T-helper 1 cell treated with Interleukin-12 subunit alpha and Interleukin-12 subunit beta and Interleukin-4 antibody, amounts not matched to agents 30 μg/mL and 1 μg/mL, for 36 hours (primary cell): Measurements from ENCODE around the gene FAM171A2.

Source experiments
- H3K27ac Mint-ChIP-seq: one replicate; pipeline ENCODE4 v1.8.0; 2021; ENCODE audit warnings: mild to moderate bottlenecking, mixed read lengths
- H3K27me3 Mint-ChIP-seq: one replicate; pipeline ENCODE4 v1.8.0; 2021; ENCODE audit warnings: low read depth, mixed read lengths
- H3K36me3 Mint-ChIP-seq: one replicate; pipeline ENCODE4 v1.8.0; 2021; ENCODE audit warnings: low read depth, mixed read lengths
- H3K4me1 Mint-ChIP-seq: one replicate; pipeline ENCODE4 v1.8.0; 2021; ENCODE audit warnings: low read depth, mixed read lengths
- H3K4me3 Mint-ChIP-seq: one replicate; pipeline ENCODE4 v1.8.0; 2021; ENCODE audit warnings: mild to moderate bottlenecking, moderate library complexity, mixed read lengths
- H3K9me3 Mint-ChIP-seq: one replicate; pipeline ENCODE4 v1.8.0; 2021; ENCODE audit warnings: mixed read lengths

Gene FAM171A2

GRCh38 chr17:44317545-44317944 lies 46.1 kb downstream of the FAM171A2 start:
- no peak overlapping the region for H3K27ac Mint-ChIP-seq
- peaks cover 14% of the 10 kb centered on the region for H3K4me1 Mint-ChIP-seq
- peaks cover 18% of the 10 kb centered on the region for H3K36me3 Mint-ChIP-seq
- H3K27me3 Mint-ChIP-seq = peaks cover 41% of the 10 kb centered on the region
- H3K9me3 Mint-ChIP-seq = no peaks in the 10 kb centered on the region
- H3K4me3 Mint-ChIP-seq = no peak overlapping the region

- peaks cover 12% of the 10 kb centered on the region for H3K4me1 Mint-ChIP-seq
- peaks cover 12% of the 10 kb centered on the region for H3K36me3 Mint-ChIP-seq
- peak overlapping the region; percentile 22 for H3K27ac Mint-ChIP-seq
- H3K27me3 Mint-ChIP-seq = peaks cover 46% of the 10 kb centered on the region
- peak overlapping the region; percentile 76 for H3K4me3 Mint-ChIP-seq
- no peaks in the 10 kb centered on the region for H3K9me3 Mint-ChIP-seq
Measured at GRCh38 chr17:44315760-44316731, 47.6 kb downstream of the FAM171A2 start.

- peak overlapping the region; percentile 76 for H3K4me3 Mint-ChIP-seq
- no peak overlapping the region for H3K27ac Mint-ChIP-seq
- H3K27me3 Mint-ChIP-seq = peaks cover 49% of the 10 kb centered on the region
- H3K36me3 Mint-ChIP-seq = peaks cover 11% of the 10 kb centered on the region
- no peaks in the 10 kb centered on the region for H3K9me3 Mint-ChIP-seq
- peaks cover 12% of the 10 kb centered on the region for H3K4me1 Mint-ChIP-seq
Measured at GRCh38 chr17:44314869-44315661, 48.6 kb downstream of the FAM171A2 start.

- Mint-ChIP-seq H3K4me3 (peak overlapping the region; percentile 63), H3K27ac (no peak overlapping the region), H3K9me3 (no peaks in the 10 kb centered on the region), H3K27me3 (peaks cover 54% of the 10 kb centered on the region), H3K36me3 (peaks cover 10% of the 10 kb centered on the region), H3K4me1 (peaks cover 17% of the 10 kb centered on the region)
Measured at GRCh38 chr17:44314524-44314868, 49.2 kb downstream of the FAM171A2 start.

GRCh38 chr17:44314031-44314430 lies 49.6 kb downstream of the FAM171A2 start:
- Mint-ChIP-seq H3K9me3 (no peaks in the 10 kb centered on the region), H3K27ac (no peak overlapping the region), H3K4me3 (peak overlapping the region; percentile 63), H3K36me3 (peaks cover 7% of the 10 kb centered on the region), H3K4me1 (peaks cover 17% of the 10 kb centered on the region), H3K27me3 (peaks cover 54% of the 10 kb centered on the region)

GRCh38 chr17:44312396-44313104 lies 51.1 kb downstream of the FAM171A2 start:
- Mint-ChIP-seq H3K27me3 (peaks cover 53% of the 10 kb centered on the region), H3K4me3 (no peak overlapping the region), H3K9me3 (no peaks in the 10 kb centered on the region), H3K27ac (no peak overlapping the region), H3K4me1 (peaks cover 17% of the 10 kb centered on the region), H3K36me3 (peaks cover 5% of the 10 kb centered on the region)

GRCh38 chr17:44311562-44312181 lies 52.0 kb downstream of the FAM171A2 start:
- Mint-ChIP-seq H3K9me3 (no peaks in the 10 kb centered on the region), H3K27ac (no peak overlapping the region), H3K36me3 (peaks cover 5% of the 10 kb centered on the region), H3K4me1 (peaks cover 22% of the 10 kb centered on the region), H3K27me3 (peaks cover 53% of the 10 kb centered on the region), H3K4me3 (no peak overlapping the region)

- Mint-ChIP-seq H3K4me3 (no peak overlapping the region), H3K27me3 (peaks cover 51% of the 10 kb centered on the region), H3K4me1 (peaks cover 17% of the 10 kb centered on the region), H3K9me3 (no peaks in the 10 kb centered on the region), H3K36me3 (peaks cover 3% of the 10 kb centered on the region), H3K27ac (no peak overlapping the region)
Measured at GRCh38 chr17:44310609-44311376, 52.9 kb downstream of the FAM171A2 start.

- H3K27ac Mint-ChIP-seq = no peak overlapping the region
- H3K4me3 Mint-ChIP-seq = no peak overlapping the region
- peaks cover 47% of the 10 kb centered on the region for H3K27me3 Mint-ChIP-seq
- peaks cover 13% of the 10 kb centered on the region for H3K4me1 Mint-ChIP-seq
- H3K36me3 Mint-ChIP-seq = no peaks in the 10 kb centered on the region
- H3K9me3 Mint-ChIP-seq = no peaks in the 10 kb centered on the region
Measured at GRCh38 chr17:44310188-44310587, 53.5 kb downstream of the FAM171A2 start.

- no peak overlapping the region for H3K27ac Mint-ChIP-seq
- H3K4me1 Mint-ChIP-seq = peaks cover 13% of the 10 kb centered on the region
- H3K4me3 Mint-ChIP-seq = no peak overlapping the region
- no peaks in the 10 kb centered on the region for H3K36me3 Mint-ChIP-seq
- peaks cover 53% of the 10 kb centered on the region for H3K27me3 Mint-ChIP-seq
- H3K9me3 Mint-ChIP-seq = no peaks in the 10 kb centered on the region
Measured at GRCh38 chr17:44309472-44309871, 54.2 kb downstream of the FAM171A2 start.

GRCh38 chr17:44308865-44309264 lies 54.8 kb downstream of the FAM171A2 start:
- no peak overlapping the region for H3K4me3 Mint-ChIP-seq
- no peaks in the 10 kb centered on the region for H3K9me3 Mint-ChIP-seq
- peaks cover 14% of the 10 kb centered on the region for H3K4me1 Mint-ChIP-seq
- no peaks in the 10 kb centered on the region for H3K36me3 Mint-ChIP-seq
- no peak overlapping the region for H3K27ac Mint-ChIP-seq
- H3K27me3 Mint-ChIP-seq = peaks cover 50% of the 10 kb centered on the region

- H3K36me3 Mint-ChIP-seq = no peaks in the 10 kb centered on the region
- no peak within 1 kb of the TSS for H3K27ac Mint-ChIP-seq
- H3K4me1 Mint-ChIP-seq = peaks cover 15% of the 10 kb centered on the region
- H3K9me3 Mint-ChIP-seq = no peaks in the 10 kb centered on the region
- peaks cover 45% of the 10 kb centered on the region for H3K27me3 Mint-ChIP-seq
- H3K4me3 Mint-ChIP-seq = no peak within 1 kb of the TSS
Measured at GRCh38 chr17:44308320-44308818, 55.3 kb downstream of the FAM171A2 start, which contains the start of gene RUNDC3A. Gene RUNDC3A (plus strand): TSS chr17:44308601. CDS start chr17:44308833, 232 bp downstream.
